Tibial nerve (tissue), 4 donors: Measurements from ENCODE around the gene IFI44L. TPM values are rescaled to one million over a fixed set of nuclear protein-coding genes. Genes with fewer than 3 reads are reported as not detected.

Experiments used
- DNase-seq, 2 donors: peaks; one replicate each; pipeline ENCODE4 v3.0.0-alpha.2; 2019; ENCODE audit warnings: low spot score in 2 of 2
- H3K27ac ChIP-seq, 4 donors: fragments of 200-600 bp; sonication (generic) in 3 of 4; one replicate each; pipeline ENCODE4 v1.5.1; 2017 to 2019; ENCODE audit warnings: mild to moderate bottlenecking in 1 of 4
- H3K27me3 ChIP-seq, 2 donors: fragments of 200-600 bp; sonication (generic) in 1 of 2; one replicate each; pipeline versions ENCODE4 v1.5.1 to v1.6.0; 2017 to 2019
- H3K36me3 ChIP-seq, 3 donors: fragments of 200-600 bp; sonication (generic); one replicate each; pipeline ENCODE4 v1.5.1; 2018 to 2019
- H3K4me1 ChIP-seq, 4 donors: fragments of 200-600 bp; sonication (generic) in 3 of 4; one replicate each; pipeline ENCODE4 v1.5.1; 2017 to 2019
- H3K4me3 ChIP-seq, 4 donors: fragments of 200-600 bp; sonication (generic) in 3 of 4; one replicate each; pipeline ENCODE4 v1.5.1; 2017 to 2019; ENCODE audit warnings: mild to moderate bottlenecking in 1 of 4, moderate library complexity in 1 of 4
- H3K9me3 ChIP-seq, 4 donors: fragments of 200-600 bp; sonication (generic) in 3 of 4; one replicate each; pipeline ENCODE4 v1.5.1; 2017 to 2019
- CTCF ChIP-seq, 5 experiments: fragments of 200-600 bp in 3 of 5; fragments of 450-650 bp in 2 of 5; sonication (generic) in 3 of 5; IDR thresholded peaks; one replicate each; pipeline ENCODE4 v1.5.1; 2016 to 2019; ENCODE audit warnings: antibody characterized with exemption in 5 of 5, mild to moderate bottlenecking in 3 of 5, moderate library complexity in 2 of 5
- EP300 ChIP-seq, 2 donors: sonication (generic); formaldehyde crosslinking; IDR thresholded peaks; one replicate each; pipeline ENCODE4 v1.6.1; 2017; ENCODE audit warnings: antibody characterized with exemption in 2 of 2, mild to moderate bottlenecking in 1 of 2
- POLR2A ChIP-seq, 2 donors: fragments of 450-650 bp; IDR thresholded peaks; one replicate each; pipeline ENCODE4 v1.6.1; 2017; ENCODE audit warnings: antibody characterized with exemption in 2 of 2, mild to moderate bottlenecking in 2 of 2, moderate library complexity in 2 of 2
- WGBS, 2 donors: methylation state at CpG; one replicate each; pipeline ENCODE4 v1.1.5; 2018; 5-methylcytosine and 5-hydroxymethylcytosine counted together
- total RNA-seq, 4 donors: library from RNA; depleted of rRNA; stranded (reverse); fragments of >200 nt; gene quantifications; one replicate each; pipeline ENCODE4 v1.1.0, GENCODE V29; 2016

The IFI44L gene
- total RNA-seq, 4 donors from 2014 or later = 7.3 to 25.8 (median 13.2) TPM

GRCh38 chr1:78688697-78689096 is 68.4 kb downstream of the IFI44L start:
- no peaks in the 10 kb centered on the region for H3K36me3 ChIP-seq
- H3K4me1 ChIP-seq = peaks cover 0 to 10% (median 0%) of the 10 kb centered on the region in 4 donors
- TF ChIP-seq EP300 (IDR thresholded peaks at IDR 0.05) = no peak
- peak in 4 of 5 experiments; percentile 12 to 47 (median 30) for TF ChIP-seq CTCF (IDR thresholded peaks at IDR 0.05)
- TF ChIP-seq POLR2A (IDR thresholded peaks at IDR 0.05) = no peak
- peak overlapping the region; percentile 11 to 63 (median 42) for H3K27ac ChIP-seq
- no peaks in the 10 kb centered on the region for H3K9me3 ChIP-seq
- DNase-seq = no peak
- no peak overlapping the region for H3K4me3 ChIP-seq
- H3K27me3 ChIP-seq = no peaks in the 10 kb centered on the region

DNA sequence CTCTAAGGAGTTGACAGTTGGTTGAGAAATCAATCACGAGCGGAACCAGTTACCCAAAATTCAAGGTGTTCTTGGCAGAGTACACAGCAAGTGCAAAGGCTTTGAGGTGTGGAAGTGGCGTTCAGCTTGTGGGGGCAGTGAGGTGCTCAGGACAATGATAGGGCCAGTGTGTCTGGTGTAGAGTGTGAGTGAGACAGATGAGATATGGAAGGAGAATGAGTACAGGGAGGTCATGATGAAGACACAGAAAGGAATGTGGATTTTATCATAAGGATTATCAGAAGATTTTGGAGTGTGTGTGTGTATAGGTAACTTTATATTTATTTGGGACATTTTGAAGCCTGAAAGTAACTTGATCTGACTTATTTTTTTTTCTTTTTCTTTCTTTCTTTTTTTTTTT is 70.3 kb downstream of the IFI44L start:
- 94 to 98% methylated on average over 3 of the region's 3 CpGs for whole genome bisulfite sequencing, 2 donors
- no peak overlapping the region for H3K27ac ChIP-seq
- no peaks in the 10 kb centered on the region for H3K27me3 ChIP-seq

GRCh38 chr1:78691995-78692747 is 71.9 kb downstream of the IFI44L start:
- H3K27ac ChIP-seq = no peak overlapping the region
- H3K4me1 ChIP-seq = peaks cover 0 to 10% (median 0%) of the 10 kb centered on the region in 4 donors
- H3K9me3 ChIP-seq = no peaks in the 10 kb centered on the region
- no peak for TF ChIP-seq EP300 (IDR thresholded peaks at IDR 0.05)
- no peak for TF ChIP-seq CTCF (IDR thresholded peaks at IDR 0.05)
- TF ChIP-seq POLR2A (IDR thresholded peaks at IDR 0.05) = no peak
- no peaks in the 10 kb centered on the region for H3K36me3 ChIP-seq
- no peaks in the 10 kb centered on the region for H3K27me3 ChIP-seq
- WGBS, 2 donors = 66 to 72% methylated on average over 4 of the region's 4 CpGs
- DNase-seq = no peak
- H3K4me3 ChIP-seq = no peak overlapping the region

More for the DNA sequence above, 70.3 kb downstream of the IFI44L start:
- H3K4me3 ChIP-seq = no peak overlapping the region
- no peak for DNase-seq
- TF ChIP-seq POLR2A (IDR thresholded peaks at IDR 0.05) (no peak), EP300 (IDR thresholded peaks at IDR 0.05) (no peak), CTCF (IDR thresholded peaks at IDR 0.05) (no peak)
- H3K9me3 ChIP-seq = no peaks in the 10 kb centered on the region
- H3K36me3 ChIP-seq = no peaks in the 10 kb centered on the region
- H3K4me1 ChIP-seq = peaks cover 0 to 10% (median 0%) of the 10 kb centered on the region in 4 donors

Other genes with a start within 250 kb of the IFI44L start
- 10 to 100 TPM; 10.8 to 61.4 (median 29.8) TPM for gene PTGFR, start 129.5 kb upstream of the IFI44L start, total RNA-seq
- gene IFI44, start 29.4 kb downstream of the IFI44L start, total RNA-seq = 10 to 100 TPM; 19.8 to 39.8 (median 27.3) TPM